ENCODE results near the gene GNAL.

GNAL gene

GRCh38 chr18:11868230-11868629 is 179.2 kb downstream of the GNAL start:
- no peaks in the 10 kb centered on the region for H3K9me3 ChIP-seq (ENCODE audit: control insufficient read depth, insufficient read depth, low read depth, low read length)
- H3K4me3 ChIP-seq (ENCODE audit: low read depth, low read length) = no peak overlapping the region
- ChIA-PET POLR2A (no interaction called here), CTCF (interaction anchor here (0.7 to 5.4 kb wide), 4 partner anchors 38 to 213 kb away, joined by 4 to 27 read pairs (median 5); no protein-coding TSS in a partner anchor)
- peaks cover 4 to 11% of the 10 kb centered on the region in 2 experiments; a peak in 2 of 3 replicates for H3K36me3 ChIP-seq (ENCODE audit: control insufficient read depth in 2 of 2, insufficient read depth in 1 of 2, low read length in 2 of 2)
- H3K27ac ChIP-seq (ENCODE audit: extremely low read depth, low read depth, low read length) = no peak overlapping the region
- H3K4me1 ChIP-seq (ENCODE audit: control insufficient read depth, insufficient read depth, low read length) = no peaks in the 10 kb centered on the region
- no peak for TF ChIP-seq OVOL3 (tag by site-specific recombination; IDR thresholded peaks at IDR 0.05)
- no peak for TF ChIP-seq PRDM6 (tag by site-specific recombination; IDR thresholded peaks at IDR 0.05)
- TF ChIP-seq ZNF629 (tag by site-specific recombination; IDR thresholded peaks at IDR 0.05) = no peak
- TF ChIP-seq YY1 (tag by site-specific recombination; IDR thresholded peaks at IDR 0.05) = no peak
- TF ChIP-seq ZNF324 (tag by site-specific recombination; IDR thresholded peaks at IDR 0.05) = no peak
- TF ChIP-seq KLF10 (tag by site-specific recombination; IDR thresholded peaks at IDR 0.05) = no peak
- no peak for TF ChIP-seq ZSCAN4 (tag by site-specific recombination; IDR thresholded peaks at IDR 0.05)
- TF ChIP-seq ZNF670 (tag by site-specific recombination; IDR thresholded peaks at IDR 0.05; ENCODE audit: low read depth) = no peak
- TF ChIP-seq ZNF23 (tag by site-specific recombination; IDR thresholded peaks at IDR 0.05; ENCODE audit: borderline replicate concordance) = no peak
- no peak for TF ChIP-seq SALL2 (tag by site-specific recombination; IDR thresholded peaks at IDR 0.05; ENCODE audit: borderline replicate concordance)
- TF ChIP-seq ZNF473 (tag by site-specific recombination; IDR thresholded peaks at IDR 0.05) = no peak
- no peak for TF ChIP-seq TCF7L2 (IDR thresholded peaks at IDR 0.05; ENCODE audit: borderline replicate concordance, low read depth, low read length)
- no peak for TF ChIP-seq ZNF112 (tag by site-specific recombination; IDR thresholded peaks at IDR 0.05)
- TF ChIP-seq ZNF184 (tag by site-specific recombination; IDR thresholded peaks at IDR 0.05) = no peak
- TF ChIP-seq ZNF580 (tag by site-specific recombination; IDR thresholded peaks at IDR 0.05) = no peak

- Histone ChIP-seq H3K27ac (ENCODE audit: extremely low read depth, low read depth, low read length) (no peak overlapping the region), H3K36me3 (ENCODE audit: control insufficient read depth in 2 of 2, insufficient read depth in 1 of 2, low read length in 2 of 2) (peaks cover 10 to 11% of the 10 kb centered on the region in 2 experiments; a peak in 2 of 3 replicates), H3K4me3 (ENCODE audit: low read depth, low read length) (no peak overlapping the region), H3K4me1 (ENCODE audit: control insufficient read depth, insufficient read depth, low read length) (no peaks in the 10 kb centered on the region), H3K9me3 (ENCODE audit: control insufficient read depth, insufficient read depth, low read depth, low read length) (no peaks in the 10 kb centered on the region)
- ChIA-PET CTCF (interaction anchor here (0.8 to 5.4 kb wide), 7 partner anchors 29 to 216 kb away, joined by 3 to 27 read pairs (median 3); no protein-coding TSS in a partner anchor), POLR2A (no interaction called here)
- no peak for TF ChIP-seq ZNF223 (tag by site-specific recombination; IDR thresholded peaks at IDR 0.05)
- no peak for TF ChIP-seq KLF7 (tag by site-specific recombination; IDR thresholded peaks at IDR 0.05; ENCODE audit: borderline replicate concordance)
- TF ChIP-seq ZNF670 (tag by site-specific recombination; IDR thresholded peaks at IDR 0.05; ENCODE audit: low read depth) = no peak
- no peak for TF ChIP-seq ZNF776 (tag by site-specific recombination; IDR thresholded peaks at IDR 0.05; ENCODE audit: borderline replicate concordance)
- TF ChIP-seq ZNF704 (tag by site-specific recombination; IDR thresholded peaks at IDR 0.05) = no peak
- TF ChIP-seq HOXD13 (CRISPR knock-in tag; IDR thresholded peaks at IDR 0.05; ENCODE audit: borderline replicate concordance) = no peak
- no peak for TF ChIP-seq ZNF266 (tag by site-specific recombination; IDR thresholded peaks at IDR 0.05; ENCODE audit: low read depth)
- no peak for TF ChIP-seq BCL11A (tag by site-specific recombination; IDR thresholded peaks at IDR 0.05; ENCODE audit: low read depth)
- TF ChIP-seq ZBTB17 (tag by site-specific recombination; IDR thresholded peaks at IDR 0.05) = no peak
- no peak for TF ChIP-seq ZNF558 (tag by site-specific recombination; IDR thresholded peaks at IDR 0.05)
- no peak for TF ChIP-seq ZNF580 (tag by site-specific recombination; IDR thresholded peaks at IDR 0.05)
- TF ChIP-seq ZNF660 (tag by site-specific recombination; IDR thresholded peaks at IDR 0.05) = no peak
- no peak for TF ChIP-seq ZNF530 (tag by site-specific recombination; IDR thresholded peaks at IDR 0.05; ENCODE audit: low read depth)
- no peak for TF ChIP-seq ZNF585B (tag by site-specific recombination; IDR thresholded peaks at IDR 0.05)
- no peak for TF ChIP-seq KLF1 (tag by site-specific recombination; IDR thresholded peaks at IDR 0.05)
- TF ChIP-seq PRDM4 (tag by site-specific recombination; IDR thresholded peaks at IDR 0.05) = no peak
- no peak for TF ChIP-seq ZNF214 (tag by site-specific recombination; IDR thresholded peaks at IDR 0.05; ENCODE audit: borderline replicate concordance)
Measured at GRCh38 chr18:11871501-11871900, 182.4 kb downstream of the GNAL start.

Measured in HEK293 (cell line).